RWPE1 (cell line): ENCODE data around the gene C22orf39.

Experiments
- CTCF ChIA-PET: fragments of 350-600 bp; sonication (Branson Sonifier 250); formaldehyde crosslinking; extraction: SDS; loops from one replicate; lab custom pipeline; 2021; lab: Yijun Ruan, JAX
- POLR2A ChIA-PET: fragments of 400-600 bp; formaldehyde crosslinking; extraction: SDS; loops from one replicate; lab custom pipeline; 2020; ENCODE audit warnings: antibody characterized with exemption; ENCODE audit not compliant: low non-redundant PET; lab: Yijun Ruan, JAX
- DNase-seq: peaks from one replicate; pipeline ENCODE4 v3.0.0; 2012; ENCODE audit warnings: low spot score
- H3K27ac ChIP-seq: fragments of 450-650 bp; 2 replicates; pipeline ENCODE4 v1.5.1; 2017
- TF ChIP-seq, protein P1 (sequence below): fragments of 450-650 bp; conservative IDR thresholded peaks from 2 replicates; pipeline ENCODE4 v1.5.1; 2017; ENCODE audit warnings: low read depth, mild to moderate bottlenecking

C22orf39 gene

DNA sequence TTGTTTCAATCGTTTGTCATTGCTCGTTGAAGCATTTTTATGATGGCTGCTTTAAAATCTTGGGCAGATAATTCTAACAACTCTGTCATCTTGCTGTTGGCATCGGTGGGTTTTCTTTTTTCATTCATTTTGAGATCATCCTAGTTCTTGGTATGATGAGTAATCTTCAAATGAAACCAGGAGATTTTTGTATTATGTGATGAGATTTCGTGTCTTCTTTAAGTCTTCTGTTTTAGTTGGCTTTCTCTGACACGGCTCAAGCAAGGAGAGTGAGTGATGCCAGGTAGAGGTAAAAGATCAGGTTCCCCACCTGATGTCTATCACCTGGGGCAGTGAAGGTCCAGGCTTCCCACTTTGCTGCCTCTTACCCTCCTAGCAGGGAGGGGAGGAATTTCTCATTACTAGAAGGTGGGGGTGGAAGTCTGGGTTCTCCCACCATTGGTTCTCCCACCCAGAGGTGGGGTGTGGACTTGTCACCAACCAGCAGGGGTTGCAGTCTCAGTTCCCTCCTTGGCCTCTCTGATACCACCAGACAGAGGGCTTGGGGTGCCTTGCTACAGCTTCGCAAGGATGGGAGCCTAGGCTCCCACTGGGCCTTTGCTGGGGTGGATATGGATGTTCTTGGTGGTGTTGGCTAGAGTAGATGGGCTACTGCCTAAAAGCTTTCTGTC, 45.1 kb upstream of the C22orf39 start:
- CTCF ChIA-PET = no interaction called here
- no peak for DNase-seq
- TF ChIP-seq, protein P1, sequence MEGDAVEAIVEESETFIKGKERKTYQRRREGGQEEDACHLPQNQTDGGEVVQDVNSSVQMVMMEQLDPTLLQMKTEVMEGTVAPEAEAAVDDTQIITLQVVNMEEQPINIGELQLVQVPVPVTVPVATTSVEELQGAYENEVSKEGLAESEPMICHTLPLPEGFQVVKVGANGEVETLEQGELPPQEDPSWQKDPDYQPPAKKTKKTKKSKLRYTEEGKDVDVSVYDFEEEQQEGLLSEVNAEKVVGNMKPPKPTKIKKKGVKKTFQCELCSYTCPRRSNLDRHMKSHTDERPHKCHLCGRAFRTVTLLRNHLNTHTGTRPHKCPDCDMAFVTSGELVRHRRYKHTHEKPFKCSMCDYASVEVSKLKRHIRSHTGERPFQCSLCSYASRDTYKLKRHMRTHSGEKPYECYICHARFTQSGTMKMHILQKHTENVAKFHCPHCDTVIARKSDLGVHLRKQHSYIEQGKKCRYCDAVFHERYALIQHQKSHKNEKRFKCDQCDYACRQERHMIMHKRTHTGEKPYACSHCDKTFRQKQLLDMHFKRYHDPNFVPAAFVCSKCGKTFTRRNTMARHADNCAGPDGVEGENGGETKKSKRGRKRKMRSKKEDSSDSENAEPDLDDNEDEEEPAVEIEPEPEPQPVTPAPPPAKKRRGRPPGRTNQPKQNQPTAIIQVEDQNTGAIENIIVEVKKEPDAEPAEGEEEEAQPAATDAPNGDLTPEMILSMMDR = no peak
- H3K27ac ChIP-seq = no peak overlapping the region
- POLR2A ChIA-PET = no interaction called here

DNA sequence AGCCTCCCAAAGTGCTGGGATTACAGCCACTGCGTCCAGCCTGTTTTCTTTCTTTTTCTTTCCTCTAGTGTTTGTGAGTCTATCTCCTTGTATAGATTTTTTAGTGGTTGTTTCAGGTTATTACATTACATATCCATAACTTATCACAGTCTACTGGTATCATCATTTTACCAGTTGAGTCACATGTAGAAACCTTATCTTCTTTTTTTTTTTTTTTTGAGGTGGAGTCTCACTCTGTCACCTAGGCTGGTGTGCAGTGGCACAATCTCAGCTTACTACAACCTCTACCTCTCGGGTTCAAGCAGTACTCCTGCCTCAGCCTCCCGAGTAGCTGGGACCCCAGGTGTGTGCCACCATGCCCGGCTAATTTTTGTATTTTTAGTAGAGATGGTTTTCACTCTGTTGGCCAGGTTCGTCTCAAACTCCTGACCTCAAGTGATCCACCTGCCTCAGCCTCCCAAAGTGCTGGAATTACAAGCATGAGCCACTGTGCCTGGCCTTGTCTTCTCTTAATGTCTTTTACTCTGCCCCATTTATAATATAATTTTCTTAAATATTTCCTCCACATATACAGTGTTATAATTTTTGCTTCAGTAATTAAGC, 43.2 kb upstream of the C22orf39 start:
- TF ChIP-seq, protein P1 = no peak
- H3K27ac ChIP-seq = no peak overlapping the region
- DNase-seq = no peak
- ChIA-PET CTCF (no interaction called here), POLR2A (no interaction called here)

DNA sequence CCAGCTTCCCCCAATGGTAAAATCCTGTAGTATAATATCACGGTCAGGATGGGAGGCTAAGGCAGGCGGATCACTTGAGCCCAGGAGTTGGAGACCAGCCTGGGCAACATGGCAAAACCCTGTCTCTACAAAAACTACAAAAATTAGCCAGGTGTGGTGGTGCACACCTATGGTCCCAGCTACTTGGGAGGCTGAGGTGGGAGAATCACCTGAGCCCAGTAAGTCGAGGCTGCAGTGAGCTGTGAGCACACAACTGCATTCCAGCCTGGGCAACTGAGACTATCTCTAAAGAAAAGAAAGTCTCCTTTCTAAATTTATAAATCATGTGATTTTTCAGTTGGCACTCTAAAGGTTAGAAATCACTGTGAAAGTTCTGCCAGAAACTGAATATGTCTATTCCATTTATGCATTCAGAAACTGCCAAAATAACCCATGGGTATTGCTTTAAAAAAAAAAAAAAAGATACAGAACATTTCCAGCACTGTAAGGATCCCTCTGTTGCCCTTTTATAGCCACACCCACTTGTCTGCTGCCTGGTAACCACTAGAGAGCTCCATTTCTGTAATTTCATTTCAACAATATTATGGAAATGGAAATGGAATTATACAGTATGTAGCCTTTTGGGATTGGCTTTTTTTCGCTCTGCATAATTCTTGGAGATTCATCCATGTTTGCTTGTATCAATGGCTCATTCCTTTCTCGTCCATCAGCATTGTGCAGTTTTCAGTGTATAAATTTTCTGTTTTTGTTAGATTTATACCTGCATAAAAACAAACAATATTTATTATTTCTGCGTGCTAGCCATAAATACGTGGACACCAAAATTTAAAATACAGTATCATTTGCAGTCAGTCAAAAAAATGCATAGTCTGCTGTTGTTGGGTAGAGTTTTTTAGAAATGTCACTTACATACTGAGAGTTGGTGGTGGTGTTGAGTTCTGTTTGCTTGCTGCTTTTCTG, 41.7 kb upstream of the C22orf39 start:
- TF ChIP-seq, protein P1 = no peak
- no peak overlapping the region for H3K27ac ChIP-seq
- DNase-seq = no peak
- ChIA-PET POLR2A (no interaction called here), CTCF (no interaction called here)

GRCh38 chr22:19488285-19488684, 40.8 kb upstream of the C22orf39 start:
- no peak for DNase-seq
- H3K27ac ChIP-seq = no peak overlapping the region
- TF ChIP-seq, protein P1 = no peak
- ChIA-PET POLR2A (no interaction called here), CTCF (interaction anchor here (0.7 to 1.5 kb wide), 2 partner anchors 142 to 143 kb away, joined by 4 read pairs; no protein-coding TSS in a partner anchor)

DNA sequence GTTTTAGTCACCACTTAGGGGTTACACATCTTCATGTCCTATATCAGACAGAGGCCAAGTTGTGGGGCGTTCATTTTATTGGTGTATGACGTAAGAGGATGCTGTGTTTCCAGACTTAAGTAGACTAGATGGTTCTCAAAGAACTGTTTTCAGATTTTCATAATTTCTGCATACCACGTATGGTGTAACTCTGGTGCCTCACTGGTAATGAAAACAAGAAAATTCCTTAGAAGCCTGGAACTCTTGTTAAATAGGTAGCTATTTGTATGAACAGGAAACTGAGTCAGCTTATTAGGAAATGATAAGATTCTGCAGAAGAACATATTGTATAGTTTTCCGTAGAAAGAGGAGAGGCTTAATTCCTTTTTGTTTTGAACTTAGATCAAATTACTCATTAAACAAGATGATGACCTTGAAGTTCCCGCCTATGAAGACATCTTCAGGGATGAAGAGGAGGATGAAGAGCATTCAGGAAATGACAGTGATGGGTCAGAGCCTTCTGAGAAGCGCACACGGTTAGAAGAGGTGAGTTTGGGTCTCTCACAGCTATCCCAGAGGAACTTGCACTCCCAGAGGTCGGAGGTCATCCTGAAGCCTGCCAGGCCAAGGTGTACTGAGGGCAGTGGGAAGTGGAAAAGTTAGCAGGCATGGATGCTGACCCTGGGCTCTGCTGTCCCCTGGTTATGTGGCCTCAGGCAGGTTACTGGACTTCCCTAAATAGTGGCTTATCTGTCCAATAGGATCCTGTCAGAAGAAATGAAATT, 36.2 kb upstream of the C22orf39 start:
- TF ChIP-seq, protein P1 = no peak
- no peak for DNase-seq
- ChIA-PET POLR2A (no interaction called here), CTCF (interaction anchor here (1.2 kb wide), 1 partner anchor 146 kb away, joined by 3 read pairs; no protein-coding TSS in a partner anchor)
- peak overlapping the region; percentile 70 for H3K27ac ChIP-seq
